Measurements from ENCODE around the gene TRAPPC5. TPM values are rescaled to one million over a fixed set of nuclear protein-coding genes. Genes with fewer than 3 reads are reported as not detected.

Gene TRAPPC5
- polyA plus RNA-seq, 5 donors, result 27.3 to 64.9 (median 34.7) TPM

- DNase-seq, result no peak
Measured at GRCh38 chr19:7644550-7644877, 36.1 kb upstream of the TRAPPC5 start.

GRCh38 chr19:7645163-7645562 lies 35.5 kb upstream of the TRAPPC5 start:
- DNase-seq, result no peak

GRCh38 chr19:7645656-7646425 lies 34.8 kb upstream of the TRAPPC5 start:
- DNase-seq, result no peak

GRCh38 chr19:7646426-7646700 lies 34.3 kb upstream of the TRAPPC5 start:
- no peak for DNase-seq

GRCh38 chr19:7647156-7647555 lies 33.5 kb upstream of the TRAPPC5 start:
- no peak for DNase-seq

- no peak for DNase-seq
Measured at GRCh38 chr19:7648265-7649014, 32.2 kb upstream of the TRAPPC5 start.

GRCh38 chr19:7650148-7650547 lies 30.5 kb upstream of the TRAPPC5 start:
- no peak for DNase-seq

- peak; percentile 79 to 83 for DNase-seq
Measured at GRCh38 chr19:7652061-7652641, 28.5 kb upstream of the TRAPPC5 start.

- no peak for DNase-seq
Measured at GRCh38 chr19:7654401-7654800, 26.2 kb upstream of the TRAPPC5 start.

GRCh38 chr19:7655581-7655980 lies 25.1 kb upstream of the TRAPPC5 start:
- DNase-seq, result no peak

GRCh38 chr19:7657131-7657751 lies 23.4 kb upstream of the TRAPPC5 start:
- no peak for DNase-seq

GRCh38 chr19:7658219-7658686 lies 22.4 kb upstream of the TRAPPC5 start:
- DNase-seq, result no peak

- no peak for DNase-seq
Measured at GRCh38 chr19:7661744-7662538, 18.7 kb upstream of the TRAPPC5 start.

- no peak for DNase-seq
Measured at GRCh38 chr19:7662657-7663056, 18.0 kb upstream of the TRAPPC5 start.

GRCh38 chr19:7663706-7664105 lies 16.9 kb upstream of the TRAPPC5 start:
- no peak for DNase-seq

GRCh38 chr19:7665076-7665475 lies 15.6 kb upstream of the TRAPPC5 start:
- peak; percentile 69 to 76 for DNase-seq

GRCh38 chr19:7668842-7669241 lies 11.8 kb upstream of the TRAPPC5 start, which contains the start of gene RETN:
Gene RETN (plus strand): TSS chr19:7669049. CDS start chr19:7669327, 278 bp downstream.
- DNase-seq, result no peak

- no peak for DNase-seq
Measured at GRCh38 chr19:7669641-7670040, 11.0 kb upstream of the TRAPPC5 start.

GRCh38 chr19:7670150-7670783 lies 10.4 kb upstream of the TRAPPC5 start:
- DNase-seq, result no peak

GRCh38 chr19:7670790-7671189 lies 9.8 kb upstream of the TRAPPC5 start:
- no peak for DNase-seq

GRCh38 chr19:7672522-7672921 lies 8.1 kb upstream of the TRAPPC5 start:
- no peak for DNase-seq

Measured in right lung (tissue), 5 donors.